Measurements from ENCODE around the gene PHF11. TPM values are rescaled to one million over a fixed set of nuclear protein-coding genes. Genes with fewer than 3 reads are reported as not detected.

PHF11 gene
- total and polyA plus RNA-seq, 2 of the 8 experiments (the other 6 are each of a cell fraction or from before 2014, with no cell fraction given): 6.1 to 8.1 TPM

DNA sequence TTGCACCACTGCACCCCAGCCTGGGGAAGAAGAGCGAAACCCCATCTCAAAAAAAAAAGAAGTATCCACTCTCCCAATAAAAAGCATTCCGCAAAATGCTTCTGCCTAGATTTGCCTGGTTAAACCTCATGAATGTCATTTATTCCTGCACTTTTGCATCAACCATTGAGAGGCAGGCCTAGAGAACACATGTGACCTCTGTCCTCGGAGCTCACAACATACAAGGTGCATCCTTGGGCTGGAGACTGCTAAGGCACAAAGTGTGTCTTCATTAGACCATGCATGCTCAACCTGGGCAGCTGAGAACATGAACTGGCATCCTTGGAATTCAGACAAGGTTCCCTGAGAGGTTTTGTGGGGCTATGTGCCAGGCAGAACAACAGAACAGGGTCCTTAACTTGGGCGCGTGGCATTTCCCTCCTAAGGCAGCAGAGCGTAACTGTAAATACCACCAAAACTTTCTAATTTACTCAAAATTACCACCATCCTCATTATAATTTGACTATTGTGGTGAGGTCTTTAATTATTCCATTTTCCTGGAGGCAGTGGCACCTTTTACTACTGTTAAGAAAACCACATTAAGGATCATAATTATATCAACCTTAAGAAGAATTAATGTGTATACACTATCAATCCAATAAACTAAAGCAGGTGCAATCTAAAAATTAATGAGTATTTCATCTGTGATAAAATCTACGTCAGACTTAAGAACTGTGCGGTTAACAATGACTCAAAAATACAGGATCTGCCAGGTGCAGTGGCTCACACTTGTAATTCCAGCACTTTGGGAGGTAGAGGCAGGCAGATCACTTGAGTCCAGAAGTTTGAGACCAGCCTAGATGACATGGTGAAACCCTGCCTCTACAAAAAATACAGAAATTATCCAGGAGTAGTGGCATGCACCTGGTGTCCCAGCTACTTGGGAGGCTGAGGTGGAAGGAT, 75.8 kb downstream of the PHF11 start:
- DNase-seq (ENCODE audit: low read depth in 1 of 2, low spot score in 2 of 2): no peak
- CTCF ChIA-PET (ENCODE audit: partially characterized antibody): interaction anchor here (1.1 to 1.8 kb wide), 4 partner anchors 11 to 271 kb away, joined by 3 to 7 read pairs (median 4); no protein-coding TSS in a partner anchor
- Histone ChIP-seq H3K79me2 (ENCODE audit: control insufficient read depth in 1 of 2, insufficient read depth in 2 of 2, low read length in 2 of 2) (no peaks in the 10 kb centered on the region; a peak in 2 of 4 replicates), H3K9ac (replicated peaks in 1 of 4; ENCODE audit: extremely low read depth in 1 of 4, low read depth in 3 of 4, low read length in 3 of 4) (no peak overlapping the region), H3K36me3 (ENCODE audit: control insufficient read depth in 2 of 4, insufficient read depth in 4 of 4, low read length in 3 of 4) (peaks cover 0 to 5% (median 2%) of the 10 kb centered on the region in 4 experiments; a peak in 2 of 8 replicates), H2BK12ac (ENCODE audit: low read depth, low read length) (no peak overlapping the region), H4K5ac (ENCODE audit: insufficient read length, low read depth, low read length) (no peak overlapping the region), H4K20me1 (replicated peaks in 1 of 2; ENCODE audit: control insufficient read depth in 1 of 2, insufficient read depth in 2 of 2, low read length in 2 of 2) (peaks cover 1 to 5% of the 10 kb centered on the region in 2 experiments), H2AFZ (ENCODE audit: low read length) (no peak overlapping the region), H2BK15ac (ENCODE audit: low read length) (no peak overlapping the region), H3K4ac (replicated peaks; ENCODE audit: insufficient read length, low read depth, low read length) (no peak overlapping the region), H4K8ac (ENCODE audit: extremely low read depth, insufficient read depth, low read length) (no peak overlapping the region), H3K27ac (ENCODE audit: low read depth, low read length) (no peak overlapping the region), H4K91ac (replicated peaks; ENCODE audit: insufficient read length, low read length) (no peak overlapping the region), H3K56ac (replicated peaks; ENCODE audit: insufficient read length, low read depth, low read length) (no peak overlapping the region), H3K4me3 (ENCODE audit: extremely low read depth in 1 of 4, insufficient read depth in 2 of 4, low read depth in 3 of 4, low read length in 4 of 4) (no peak overlapping the region), H3K4me1 (replicated peaks in 1 of 4; ENCODE audit: control insufficient read depth in 3 of 4, insufficient read depth in 4 of 4, low read length in 3 of 4) (no peaks in the 10 kb centered on the region), H3K23me2 (ENCODE audit: low read depth, low read length) (no peaks in the 10 kb centered on the region), H3K4me2 (ENCODE audit: insufficient read depth in 1 of 2, low read depth in 2 of 2, low read length in 2 of 2) (no peak overlapping the region), H3K14ac (ENCODE audit: insufficient read length) (no peak overlapping the region), H3K23ac (ENCODE audit: insufficient read length) (no peak overlapping the region), H2BK5ac (ENCODE audit: low read depth, low read length) (no peak overlapping the region), H3K9me3 (ENCODE audit: insufficient read depth in 2 of 2, low read depth in 1 of 2, low read length in 1 of 2) (no peaks in the 10 kb centered on the region), H3K79me1 (ENCODE audit: low read depth, low read length) (no peaks in the 10 kb centered on the region; the same call in 1 of the 2 replicates), H2BK20ac (ENCODE audit: low read length) (no peak overlapping the region), H2AK5ac (ENCODE audit: low read depth, low read length) (no peak overlapping the region), H3K27me3 (replicated peaks in 1 of 4; ENCODE audit: control insufficient read depth in 3 of 4, extremely low read depth in 1 of 4, insufficient read depth in 3 of 4, low read length in 3 of 4) (no peaks in the 10 kb centered on the region), H3K18ac (ENCODE audit: extremely low read depth, low read length) (no peak overlapping the region), H2BK120ac (replicated peaks; ENCODE audit: low read depth, low read length) (no peak overlapping the region)
- FAIRE-seq: no peak
- POLR2A ChIA-PET (ENCODE audit: partially characterized antibody): interaction anchor here (0.9 to 1.1 kb wide), 2 partner anchors 28 to 57 kb away, joined by 3 to 4 read pairs; partner anchors contain the start of gene ARL11
- 94% methylated on average over 8 of the region's 8 CpGs; no CpG with 5 or more reads in 1 of the 2 experiments for WGBS, 2 experiments (ENCODE audit: extremely low coverage in 1 of 2, insufficient coverage in 1 of 2, insufficient read length in 1 of 2, insufficient replicate concordance in 2 of 2, low coverage in 1 of 2, low lambda C conversion rate in 2 of 2, missing lambda C conversion rate in 1 of 2)
- TF ChIP-seq, protein P1, sequence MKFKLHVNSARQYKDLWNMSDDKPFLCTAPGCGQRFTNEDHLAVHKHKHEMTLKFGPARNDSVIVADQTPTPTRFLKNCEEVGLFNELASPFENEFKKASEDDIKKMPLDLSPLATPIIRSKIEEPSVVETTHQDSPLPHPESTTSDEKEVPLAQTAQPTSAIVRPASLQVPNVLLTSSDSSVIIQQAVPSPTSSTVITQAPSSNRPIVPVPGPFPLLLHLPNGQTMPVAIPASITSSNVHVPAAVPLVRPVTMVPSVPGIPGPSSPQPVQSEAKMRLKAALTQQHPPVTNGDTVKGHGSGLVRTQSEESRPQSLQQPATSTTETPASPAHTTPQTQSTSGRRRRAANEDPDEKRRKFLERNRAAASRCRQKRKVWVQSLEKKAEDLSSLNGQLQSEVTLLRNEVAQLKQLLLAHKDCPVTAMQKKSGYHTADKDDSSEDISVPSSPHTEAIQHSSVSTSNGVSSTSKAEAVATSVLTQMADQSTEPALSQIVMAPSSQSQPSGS (IDR thresholded peaks at IDR 0.05; ENCODE audit: low read length): no peak
- TF ChIP-seq SRF (IDR thresholded peaks at IDR 0.05; ENCODE audit: low read depth, low read length): no peak
- no peak for TF ChIP-seq SIRT6 (IDR thresholded peaks at IDR 0.05; ENCODE audit: low read length)
- no peak for TF ChIP-seq RNF2 (IDR thresholded peaks at IDR 0.05; ENCODE audit: borderline replicate concordance, low read depth, low read length, missing control alignments, poor library complexity, severe bottlenecking)
- TF ChIP-seq SAP30 (IDR thresholded peaks at IDR 0.05; ENCODE audit: insufficient read depth, insufficient replicate concordance, low read length): no peak
- TF ChIP-seq CBX5 (IDR thresholded peaks at IDR 0.05; ENCODE audit: low read depth, low read length): no peak
- no peak for TF ChIP-seq HDAC2 (IDR thresholded peaks at IDR 0.05; ENCODE audit: borderline replicate concordance in 1 of 2, low read depth in 2 of 2, low read length in 2 of 2)
- TF ChIP-seq EZH2 (IDR thresholded peaks at IDR 0.05; ENCODE audit: low read depth, low read length, severe bottlenecking): no peak
